Left renal cortex interstitium (tissue), 4 donors: ENCODE measurements around the gene OTOP2. TPM values are rescaled to one million over a fixed set of nuclear protein-coding genes. Genes with fewer than 3 reads are reported as not detected.

Experiments
- DNase-seq, 4 donors: peaks; one replicate each; pipeline ENCODE4 v3.0.0-alpha.2; 2013; ENCODE audit warnings: low read depth in 4 of 4, low spot score in 2 of 4, missing footprints in 1 of 4
- polyA plus RNA-seq, 4 donors: library from polyadenylated mRNA; unstranded; fragments of 120-200 nt; gene quantifications; one replicate each; pipeline ENCODE4 v1.2.1, GENCODE V29; 2013; ENCODE audit not compliant: insufficient read length in 4 of 4

The OTOP2 gene
- polyA plus RNA-seq, 4 donors, result not detected

DNA sequence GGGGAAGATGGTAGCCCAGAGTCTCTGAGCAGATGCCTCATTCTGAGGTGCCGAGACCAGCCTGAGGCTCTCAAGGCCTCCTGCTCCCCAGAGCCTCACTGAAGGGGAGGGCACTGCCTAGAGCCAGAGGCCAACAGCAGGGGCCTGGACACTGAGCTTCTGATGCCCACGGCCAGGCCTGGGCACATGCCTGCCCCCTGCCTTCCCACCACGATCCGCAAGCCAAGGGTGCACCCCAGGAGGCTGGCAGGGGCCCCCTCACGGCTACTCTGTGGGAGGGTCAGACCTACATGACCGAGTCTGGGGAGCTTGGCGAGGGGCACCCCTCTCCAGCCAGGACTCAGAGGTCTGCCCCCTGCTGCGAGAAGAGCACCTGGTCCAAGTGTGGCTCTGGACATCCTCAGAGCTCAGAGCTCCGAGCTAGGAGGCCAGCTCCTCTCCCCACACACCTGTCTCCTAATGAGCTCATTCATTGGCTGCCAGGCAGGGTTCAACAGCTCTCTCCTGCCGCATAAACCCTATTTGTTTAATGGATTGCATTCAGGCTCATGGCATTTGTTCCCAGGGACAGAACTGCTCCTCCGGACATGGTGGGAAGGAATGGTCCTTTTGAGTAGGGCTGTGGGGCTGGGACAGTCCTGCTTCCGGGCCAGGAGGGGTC is 25.5 kb downstream of the OTOP2 start:
- no peak for DNase-seq

DNA sequence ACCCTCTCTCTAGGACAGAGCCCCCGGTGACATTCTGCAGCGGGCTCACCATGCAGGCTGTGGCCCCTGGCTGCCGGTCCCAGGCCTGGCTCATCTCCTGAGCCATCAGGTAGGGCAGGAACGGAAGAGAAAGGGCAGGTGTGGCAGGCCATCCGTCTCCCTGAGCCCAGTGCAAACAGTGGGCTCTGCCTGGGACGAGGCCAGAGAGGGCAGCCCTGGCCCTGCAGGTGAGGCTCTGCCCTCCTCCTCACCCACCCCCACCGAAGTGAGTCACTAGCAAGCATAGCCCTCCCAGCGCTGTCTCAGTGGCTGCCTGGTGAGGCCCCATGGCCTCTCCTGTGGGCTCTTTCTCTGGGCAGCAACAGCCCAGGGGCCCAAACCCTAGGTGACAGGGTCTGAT is 26.1 kb downstream of the OTOP2 start:
- no peak for DNase-seq

DNA sequence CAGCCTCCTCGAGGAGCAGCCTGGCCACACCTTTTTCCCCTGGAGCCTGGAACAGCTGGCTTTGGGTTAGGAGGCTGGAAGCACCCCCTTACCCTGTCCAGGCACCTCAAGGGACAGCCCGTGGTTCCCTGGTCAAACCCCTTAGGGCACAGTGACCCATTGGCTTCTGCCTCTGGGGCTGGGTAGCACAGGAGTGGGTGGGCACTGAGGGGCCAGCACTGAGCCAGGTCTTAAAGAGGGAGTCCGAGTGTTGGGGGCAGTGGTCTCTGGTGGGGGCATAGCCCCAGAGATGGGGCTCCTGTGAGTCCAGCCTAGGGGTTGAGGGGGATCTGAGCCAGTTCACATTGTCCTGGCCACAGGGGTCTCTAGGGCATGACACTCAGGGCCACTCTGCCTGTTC is 27.0 kb downstream of the OTOP2 start:
- no peak for DNase-seq

DNA sequence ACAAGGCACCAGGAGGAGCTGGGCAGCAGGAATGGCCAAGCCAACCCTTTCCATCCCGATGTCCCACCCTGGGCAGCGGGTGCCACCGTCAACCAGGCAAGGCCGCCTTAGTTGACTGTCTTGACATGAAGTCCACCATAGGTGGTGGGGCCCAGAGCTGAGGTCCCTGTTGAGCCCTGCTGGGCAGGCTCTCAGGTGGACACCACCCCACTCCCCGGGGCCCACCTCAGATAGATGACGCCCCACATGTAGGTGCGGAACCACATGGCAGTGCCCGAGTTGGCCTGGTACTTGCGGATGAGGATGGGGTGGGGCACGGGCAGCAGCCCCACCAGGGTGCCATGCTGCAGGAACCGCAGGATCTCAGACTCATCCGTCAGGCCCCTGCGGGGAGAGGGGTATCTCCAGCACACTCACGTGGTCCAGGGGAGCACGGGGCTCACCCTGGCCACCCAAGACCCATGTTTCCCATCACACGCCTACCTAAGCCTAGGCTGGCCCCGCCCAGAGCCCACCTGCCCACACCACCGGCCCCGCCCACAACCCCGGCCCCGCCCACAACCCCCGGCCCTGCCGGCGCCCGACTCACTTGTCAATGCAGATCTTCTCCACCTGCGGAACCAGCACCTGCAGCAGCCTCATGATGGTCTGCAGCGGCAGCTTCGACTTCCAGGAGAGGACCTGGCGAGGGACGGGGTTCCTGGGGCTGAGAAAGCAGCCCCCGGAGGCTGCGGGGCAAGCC is 27.8 kb downstream of the OTOP2 start:
- DNase-seq, result no peak

DNA sequence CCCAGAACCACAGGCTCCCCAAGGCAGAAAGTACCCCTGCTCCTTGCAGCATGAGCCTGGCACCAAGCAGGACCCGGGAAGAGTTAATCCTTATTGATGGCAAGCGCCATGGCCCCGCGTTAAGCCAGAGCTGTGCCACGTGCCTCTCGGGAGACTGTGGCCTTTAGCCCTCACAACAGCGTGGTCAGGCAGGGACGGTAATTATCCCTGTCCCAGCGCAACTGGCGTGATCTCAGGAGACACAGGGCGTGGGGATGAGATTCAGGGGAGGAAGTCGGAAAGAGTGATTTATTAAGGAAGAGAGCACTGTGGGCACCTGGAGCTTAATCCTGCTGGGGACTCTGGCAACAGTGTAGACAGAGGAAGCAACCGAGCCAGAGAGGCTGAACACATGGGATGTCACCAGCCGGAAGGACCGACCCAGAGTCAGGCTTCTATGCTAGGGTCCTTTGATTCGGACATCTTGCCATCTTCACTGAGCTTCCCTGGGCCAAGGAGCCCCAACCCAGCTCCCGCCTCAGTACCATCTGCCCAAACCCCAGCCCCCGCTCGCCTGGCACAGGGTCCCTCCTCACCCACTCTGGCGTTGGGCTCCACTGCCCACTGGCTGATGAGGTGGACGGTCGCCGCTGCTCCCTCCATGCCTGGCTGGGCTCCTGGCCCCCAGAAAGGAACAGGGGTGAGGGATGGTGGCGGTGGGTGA is 28.5 kb downstream of the OTOP2 start:
- DNase-seq, result no peak

DNA sequence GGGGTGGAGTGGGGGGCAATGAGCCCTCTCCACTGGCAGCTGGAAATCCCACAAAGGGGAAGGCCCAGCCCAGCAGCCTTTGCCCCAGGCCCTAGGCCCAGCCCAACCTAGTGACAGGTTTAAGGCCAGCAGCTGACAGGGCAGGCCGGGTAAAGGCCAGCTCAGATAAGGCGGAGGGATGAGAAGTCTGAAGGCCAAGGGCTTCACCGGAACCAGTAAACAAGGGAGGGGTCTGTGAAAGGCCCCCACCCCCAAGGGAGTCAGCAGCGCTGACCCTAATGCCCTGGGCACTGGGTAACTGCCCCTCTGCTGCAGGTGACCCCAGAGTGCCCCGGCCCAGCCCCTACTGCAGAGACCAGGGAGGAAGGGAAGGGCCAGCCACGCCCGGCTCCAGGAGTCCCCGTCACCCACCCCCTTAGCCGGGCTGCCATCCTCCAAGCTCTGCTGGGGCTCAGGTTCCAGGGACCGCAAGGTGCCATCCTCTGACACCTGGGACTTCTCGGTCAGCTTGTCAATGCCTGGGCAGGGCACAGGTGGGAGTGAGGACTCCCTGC is 29.1 kb downstream of the OTOP2 start:
- no peak for DNase-seq

DNA sequence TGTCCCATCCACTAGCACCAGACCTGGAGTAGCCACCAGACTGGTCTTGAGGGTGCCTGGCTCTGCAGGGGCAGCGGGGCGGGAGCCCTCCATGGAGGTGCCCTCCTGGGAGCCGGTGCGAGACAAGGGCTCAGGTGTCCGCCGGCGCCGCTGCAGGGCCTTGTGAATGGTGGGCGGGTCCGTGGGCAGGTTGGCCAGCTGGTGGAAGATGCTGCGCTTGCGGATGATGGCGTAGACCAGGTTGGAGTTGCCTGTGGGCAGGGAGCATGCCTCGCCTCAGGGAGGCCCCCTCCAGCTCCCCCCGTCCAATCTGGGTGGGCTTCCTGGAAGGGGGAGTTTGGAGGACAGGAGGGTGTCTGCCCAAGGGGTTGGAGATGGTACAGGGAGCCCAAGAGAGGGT is 30.0 kb downstream of the OTOP2 start:
- DNase-seq, result no peak

DNA sequence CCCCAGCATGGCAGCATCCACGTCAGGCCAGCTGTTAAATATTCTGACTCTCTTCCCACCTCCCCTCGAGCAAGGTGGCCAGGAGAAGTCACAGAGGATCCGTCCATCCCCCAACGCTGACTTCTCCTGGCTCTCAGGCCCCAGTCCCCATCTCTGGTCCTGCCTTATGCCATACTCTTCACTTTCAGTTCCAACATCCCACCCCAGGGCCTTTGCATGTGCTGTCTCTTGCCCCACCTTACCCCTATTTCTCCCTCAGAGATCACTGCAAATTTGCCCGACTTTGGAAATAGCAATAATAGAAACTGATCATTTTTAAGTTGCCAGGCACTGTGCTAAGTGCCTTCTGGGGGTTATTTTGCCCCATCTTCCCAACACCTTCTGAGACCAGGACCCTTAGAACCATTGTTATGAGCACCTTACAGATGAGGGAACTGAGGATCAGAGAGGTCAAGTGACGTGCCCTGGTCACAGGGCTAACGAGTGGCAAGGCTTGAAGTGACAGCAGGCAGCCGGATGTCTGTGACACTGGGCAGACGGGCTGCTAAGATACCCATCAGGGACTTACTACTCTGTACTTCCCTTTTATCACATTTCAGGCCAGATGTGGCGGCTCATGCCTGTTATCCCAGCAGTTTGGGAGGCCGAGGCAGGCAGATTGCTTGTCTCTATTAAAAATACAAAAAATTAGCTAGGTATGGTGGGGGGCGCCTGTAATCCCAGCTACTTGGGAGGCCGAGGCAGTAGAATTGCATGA is 30.8 kb downstream of the OTOP2 start:
- DNase-seq, result no peak

DNA sequence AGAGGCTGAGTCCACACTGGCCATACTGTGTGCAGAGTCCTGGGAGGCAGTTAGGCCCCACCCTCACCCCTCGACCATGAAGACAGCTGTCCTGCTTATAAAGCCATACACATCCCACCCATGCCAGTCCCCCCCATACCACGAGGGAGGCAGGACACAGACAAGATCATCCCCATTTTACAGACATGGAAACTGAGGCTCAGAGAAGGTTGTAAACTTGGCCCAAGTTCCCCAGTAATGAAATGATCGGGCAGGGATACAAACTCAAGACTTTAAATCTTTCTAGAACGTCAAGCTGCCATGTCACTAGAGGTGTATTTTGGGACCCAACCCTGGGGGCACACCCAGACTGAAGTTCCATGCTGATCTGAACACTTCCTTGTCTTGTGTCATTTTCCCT is 32.0 kb downstream of the OTOP2 start:
- no peak for DNase-seq

DNA sequence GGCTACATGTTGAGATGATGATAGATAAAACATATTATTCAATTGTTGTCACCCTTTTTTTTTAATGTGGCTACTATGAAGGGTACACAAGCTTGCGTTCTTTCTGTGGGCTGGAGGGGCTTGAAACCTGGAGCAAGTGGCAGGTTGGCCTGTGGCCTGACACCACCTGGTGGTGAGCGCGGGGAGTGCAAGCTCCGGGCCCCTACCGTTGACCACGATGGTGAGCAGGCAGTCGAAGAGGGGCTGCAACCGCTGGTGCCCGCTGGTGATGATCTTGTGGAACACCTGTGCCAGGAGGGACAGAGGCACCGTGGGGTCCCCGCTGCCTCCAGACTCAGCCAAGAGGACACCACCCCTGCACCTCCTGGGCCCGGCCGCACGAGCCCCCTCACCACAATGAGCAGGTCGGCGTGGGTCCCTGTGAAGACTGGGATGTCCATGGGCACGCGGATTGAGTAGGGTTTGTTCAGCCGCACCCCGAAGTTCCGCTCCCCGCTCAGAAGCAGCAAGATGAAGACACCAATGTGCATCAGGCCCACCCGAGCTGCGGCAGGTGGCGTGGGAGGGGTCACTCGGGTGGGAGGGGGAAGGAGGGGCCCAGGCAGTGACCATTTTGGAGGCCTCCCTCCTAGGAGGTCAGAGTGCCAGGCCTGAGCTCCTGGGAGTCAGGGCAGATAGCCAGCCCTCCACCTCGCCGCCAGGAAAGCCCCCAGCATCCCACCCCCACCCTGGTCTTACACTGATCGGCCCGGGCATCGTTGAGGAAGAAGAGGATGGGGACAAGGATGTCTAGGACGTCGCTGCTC is 34.1 kb downstream of the OTOP2 start:
- no peak for DNase-seq

DNA sequence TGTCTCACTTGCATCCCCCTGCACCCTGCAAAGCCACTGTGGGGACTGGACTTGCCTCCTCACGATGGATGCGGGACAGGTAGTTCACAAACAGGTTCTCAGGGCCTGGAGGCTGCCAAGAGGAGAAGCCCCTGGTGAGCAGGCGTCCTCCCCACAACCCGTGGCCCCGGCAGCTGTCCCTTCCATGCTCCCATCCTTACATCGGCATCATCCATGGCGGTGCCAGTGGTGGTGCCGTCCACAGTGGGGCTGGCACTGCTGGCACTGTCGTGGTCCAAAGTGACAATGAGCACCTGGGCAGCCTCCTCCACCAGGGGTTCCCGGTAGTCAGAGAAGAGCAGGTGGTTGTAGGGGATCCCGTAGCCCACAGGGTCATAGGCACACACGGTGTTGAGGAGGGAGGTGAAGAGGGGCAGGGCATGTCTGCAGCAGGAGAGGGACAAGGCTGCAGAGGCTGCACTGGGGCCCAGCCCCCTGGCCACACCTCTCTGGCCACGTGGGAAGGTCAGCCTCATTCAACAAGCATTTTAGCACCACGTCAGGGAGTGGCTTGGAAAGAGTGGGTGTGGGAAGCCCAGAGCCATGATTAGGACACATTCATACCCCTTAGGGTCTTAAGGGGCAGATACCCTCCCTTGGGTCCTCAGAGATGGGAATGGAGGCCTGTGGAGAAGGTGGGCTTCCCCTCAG is 35.9 kb downstream of the OTOP2 start:
- DNase-seq, result no peak

DNA sequence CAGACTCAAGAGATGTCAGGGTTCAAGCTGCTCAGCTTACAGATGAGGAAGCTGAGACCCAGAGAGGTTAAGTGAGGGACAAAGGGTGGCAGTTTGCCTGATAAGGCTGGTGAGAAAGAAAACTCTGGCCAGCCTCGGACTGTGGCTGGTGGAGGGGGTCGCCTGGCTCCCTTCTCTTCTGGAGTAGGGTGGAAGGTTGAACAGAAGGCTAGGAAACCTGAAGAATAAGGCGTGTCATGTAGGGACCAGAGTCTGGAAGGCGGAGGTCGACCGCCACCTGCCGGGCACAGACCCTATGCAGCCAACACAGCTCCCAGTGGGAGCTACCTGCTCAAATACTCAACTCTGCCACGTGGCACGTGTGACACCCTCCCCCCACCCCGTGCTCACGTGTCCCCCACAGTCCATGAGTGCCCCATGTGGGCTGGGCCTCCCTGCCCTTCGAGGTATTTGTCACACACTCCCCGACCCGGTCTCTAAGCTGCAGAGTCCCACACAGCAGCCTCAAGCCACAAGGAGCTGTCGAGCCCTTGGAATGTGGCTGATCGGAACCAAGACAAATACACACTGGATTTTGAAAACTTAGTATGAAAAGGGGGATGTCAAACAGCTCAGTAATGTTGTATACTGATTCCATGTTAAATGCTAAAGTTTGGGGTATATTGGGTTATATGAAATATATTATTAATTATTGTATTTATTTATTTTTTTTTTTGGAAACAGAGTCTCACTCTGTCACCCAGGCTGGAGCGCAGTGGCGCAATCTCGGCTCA is 36.7 kb downstream of the OTOP2 start:
- DNase-seq, result no peak

DNA sequence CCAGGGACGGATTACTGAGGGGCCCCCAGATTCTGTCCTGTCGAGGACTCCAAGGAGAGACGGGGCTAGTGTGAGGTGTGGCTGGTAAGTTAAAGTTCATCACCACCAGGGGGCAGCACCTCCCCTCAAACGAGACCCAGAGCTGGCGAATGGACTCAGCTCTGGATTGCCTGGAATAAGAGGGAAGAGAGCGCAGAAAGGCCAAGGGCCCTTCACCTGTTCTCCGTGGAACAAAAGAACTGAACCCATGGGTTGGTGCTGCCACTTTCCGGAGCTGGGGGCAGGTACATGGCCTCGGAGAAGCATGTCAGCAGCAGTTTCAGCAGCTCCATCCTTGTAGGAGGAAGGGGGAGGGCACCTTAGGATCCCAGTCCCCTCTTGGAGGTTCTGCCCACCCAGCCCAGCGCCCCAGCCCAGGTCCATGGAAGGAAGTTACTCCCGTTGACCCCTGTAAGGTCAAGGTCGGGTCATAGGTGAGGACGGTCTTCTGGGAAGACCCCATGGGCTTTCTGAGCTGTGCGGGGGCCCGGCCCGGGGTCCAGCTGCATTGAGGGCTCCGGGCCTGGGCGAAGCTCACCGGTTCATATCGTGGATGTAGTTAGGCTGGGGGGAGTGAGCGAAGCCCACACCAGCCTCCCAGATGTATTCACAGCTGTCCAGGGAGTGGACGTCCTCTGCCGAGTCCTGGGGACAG is 37.7 kb downstream of the OTOP2 start:
- DNase-seq, result peak; percentile 41 to 78 (median 60)

DNA sequence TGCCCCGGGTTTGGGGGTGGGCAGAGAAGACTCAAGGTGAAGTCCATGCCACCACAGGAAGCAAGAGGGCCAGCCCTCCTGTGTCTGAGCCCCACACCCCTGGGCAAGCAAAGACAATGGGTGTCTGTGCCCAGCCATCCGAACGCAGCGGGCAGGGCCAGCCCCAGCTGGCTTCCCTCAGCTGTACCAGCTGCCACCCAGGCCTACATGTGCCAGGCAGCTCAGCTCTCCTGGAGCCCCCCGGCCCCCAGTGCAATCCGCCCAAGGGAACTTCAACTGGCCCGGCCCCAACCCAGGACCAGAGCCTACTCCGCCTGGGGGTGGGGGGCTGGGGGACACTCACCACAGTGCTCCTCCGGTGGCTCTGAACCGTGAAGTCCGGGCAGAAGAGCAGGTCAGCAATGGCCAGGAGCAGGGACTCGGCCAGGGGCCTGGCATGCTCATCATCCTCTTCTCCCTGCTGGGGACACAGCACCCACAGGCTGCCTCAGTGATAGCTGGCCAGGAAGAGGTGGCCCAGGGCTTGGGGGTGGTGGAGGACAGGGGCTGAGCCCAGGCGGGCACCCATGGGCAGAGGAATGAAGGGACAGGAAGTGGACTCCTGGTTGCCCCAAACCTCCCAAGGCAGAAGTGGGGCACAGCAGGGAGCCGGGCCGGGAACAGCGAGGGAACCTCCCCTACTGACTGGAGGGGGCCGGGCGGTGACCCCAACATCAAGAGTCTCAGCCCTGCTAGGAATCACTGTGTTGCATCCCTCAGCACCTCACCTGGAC is 38.7 kb downstream of the OTOP2 start:
- no peak for DNase-seq

DNA sequence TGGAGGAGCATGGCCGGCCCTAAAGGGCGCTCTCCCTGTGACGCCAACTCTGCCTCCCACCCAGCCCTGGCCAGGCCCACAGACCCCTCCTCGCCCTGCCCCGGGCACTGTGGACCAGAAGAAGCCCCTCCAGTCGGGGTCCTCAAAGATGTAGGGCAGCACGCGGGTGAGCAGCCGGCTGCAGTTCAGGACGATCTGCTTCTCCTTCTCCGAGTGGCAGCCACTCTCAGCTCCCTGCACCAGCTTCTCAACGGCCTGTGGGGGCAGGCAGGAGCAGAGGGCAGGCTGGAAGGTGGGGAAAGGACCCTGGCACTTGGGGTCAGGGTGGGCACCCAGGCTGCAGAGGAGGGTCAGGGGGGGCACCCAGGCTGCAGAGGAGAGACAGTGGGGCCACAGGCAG is 39.6 kb downstream of the OTOP2 start:
- DNase-seq, result no peak

DNA sequence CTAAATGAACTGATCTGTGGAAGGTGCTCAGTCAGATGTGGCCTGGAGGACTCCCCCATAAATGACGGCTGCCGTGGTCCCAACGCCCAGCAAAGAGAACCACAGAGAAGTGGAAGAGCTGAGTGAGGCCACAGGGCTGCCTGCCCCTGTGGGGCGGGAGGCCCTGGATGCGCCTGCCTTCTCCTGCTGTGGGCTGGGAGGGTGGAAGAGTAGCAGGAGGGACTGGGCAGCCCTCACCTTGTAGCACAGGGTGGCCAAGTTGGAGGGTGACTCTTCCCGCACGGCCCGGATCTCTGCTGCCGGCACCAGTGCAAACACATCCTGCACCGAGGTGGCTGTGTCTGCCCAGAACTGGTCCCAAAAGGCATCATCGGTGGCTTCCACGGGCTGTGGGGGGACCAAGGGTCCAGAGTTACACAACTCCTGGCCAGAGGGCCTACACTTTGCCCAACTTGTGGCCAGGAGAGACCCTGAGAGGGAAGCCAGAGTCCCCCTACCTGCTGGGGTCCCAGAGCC is 40.2 kb downstream of the OTOP2 start:
- no peak for DNase-seq

DNA sequence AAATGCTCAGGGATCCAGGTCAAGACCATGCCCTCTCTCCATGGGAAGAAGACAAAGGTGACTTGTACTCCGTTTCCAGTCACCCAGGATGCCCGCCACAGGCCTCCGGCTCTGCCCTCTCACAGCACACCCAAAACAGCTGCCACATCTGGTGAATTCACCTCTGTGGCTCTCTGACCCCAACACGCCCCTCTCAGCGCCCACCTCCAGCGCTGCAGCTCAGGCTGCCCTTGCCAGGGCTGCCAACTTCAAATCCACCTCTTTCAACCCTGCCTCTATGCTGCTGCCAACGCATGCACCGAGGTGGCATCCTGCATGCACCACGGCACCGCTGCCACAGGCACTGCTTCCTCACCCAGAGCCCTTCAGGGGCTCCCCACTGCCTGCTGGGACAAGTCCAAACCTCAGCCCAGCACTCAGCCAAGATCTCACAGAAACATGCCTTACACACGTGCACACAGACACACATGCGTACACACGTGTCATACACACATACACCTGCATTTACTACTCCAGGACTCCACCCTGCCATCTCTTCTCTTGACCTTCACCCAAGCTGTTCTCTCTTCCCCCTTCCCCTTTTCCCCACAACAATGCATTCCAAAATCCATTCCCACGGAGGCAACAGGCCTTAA is 41.0 kb downstream of the OTOP2 start:
- no peak for DNase-seq
